Measurements from ENCODE around the gene TFCP2L1.

The TFCP2L1 gene

GRCh38 chr2:121210691-121211090, 74.3 kb downstream of the TFCP2L1 start:
- no peak overlapping the region for H3K27ac Mint-ChIP-seq
- no peaks in the 10 kb centered on the region for H3K4me1 Mint-ChIP-seq (ENCODE audit: low read depth in 2 of 2)
- no peak overlapping the region for H3K4me3 Mint-ChIP-seq
- peaks cover 8% of the 10 kb centered on the region for H3K36me3 Mint-ChIP-seq (ENCODE audit: insufficient read depth)
- H3K27me3 Mint-ChIP-seq: peaks cover 10 to 29% of the 10 kb centered on the region in 2 donors
- DNase-seq (no peak), ATAC-seq (replicated peaks) (no peak)
- no peaks in the 10 kb centered on the region for H3K9me3 Mint-ChIP-seq

- Mint-ChIP-seq H3K36me3 (ENCODE audit: insufficient read depth) (peaks cover 8% of the 10 kb centered on the region), H3K4me3 (no peak overlapping the region), H3K27ac (no peak overlapping the region), H3K9me3 (no peaks in the 10 kb centered on the region), H3K27me3 (peaks cover 6 to 21% of the 10 kb centered on the region in 2 donors), H3K4me1 (ENCODE audit: low read depth in 2 of 2) (no peaks in the 10 kb centered on the region)
- ATAC-seq (replicated peaks) (no peak), DNase-seq (no peak)
Measured at GRCh38 chr2:121209014-121209610, 75.9 kb downstream of the TFCP2L1 start.

- H3K36me3 Mint-ChIP-seq (ENCODE audit: insufficient read depth): peaks cover 8% of the 10 kb centered on the region
- ATAC-seq (replicated peaks): no peak
- no peak for DNase-seq
- no peaks in the 10 kb centered on the region for H3K4me1 Mint-ChIP-seq (ENCODE audit: low read depth in 2 of 2)
- no peak overlapping the region for H3K27ac Mint-ChIP-seq
- H3K4me3 Mint-ChIP-seq: no peak overlapping the region
- no peaks in the 10 kb centered on the region for H3K9me3 Mint-ChIP-seq
- peaks cover 5 to 10% of the 10 kb centered on the region in 2 donors for H3K27me3 Mint-ChIP-seq
Measured at GRCh38 chr2:121207494-121207893, 77.5 kb downstream of the TFCP2L1 start.

GRCh38 chr2:121205321-121205942, 79.6 kb downstream of the TFCP2L1 start:
- ATAC-seq (replicated peaks): no peak
- H3K36me3 Mint-ChIP-seq (ENCODE audit: insufficient read depth): peaks cover 8% of the 10 kb centered on the region
- H3K27me3 Mint-ChIP-seq: peaks cover under 1 to 5% of the 10 kb centered on the region in 2 donors
- H3K4me3 Mint-ChIP-seq: no peak overlapping the region
- H3K27ac Mint-ChIP-seq: no peak overlapping the region
- no peak for DNase-seq
- no peaks in the 10 kb centered on the region for H3K4me1 Mint-ChIP-seq (ENCODE audit: low read depth in 2 of 2)
- H3K9me3 Mint-ChIP-seq: no peaks in the 10 kb centered on the region

GRCh38 chr2:121203591-121204249, 81.3 kb downstream of the TFCP2L1 start:
- DNase-seq (no peak), ATAC-seq (replicated peaks) (no peak)
- no peaks in the 10 kb centered on the region for H3K4me1 Mint-ChIP-seq (ENCODE audit: low read depth in 2 of 2)
- H3K27ac Mint-ChIP-seq: no peak overlapping the region
- peaks cover 8% of the 10 kb centered on the region for H3K36me3 Mint-ChIP-seq (ENCODE audit: insufficient read depth)
- H3K9me3 Mint-ChIP-seq: no peaks in the 10 kb centered on the region
- H3K4me3 Mint-ChIP-seq: no peak overlapping the region
- H3K27me3 Mint-ChIP-seq: peaks cover 4 to 13% of the 10 kb centered on the region in 2 donors

- peaks cover 0 to 13% of the 10 kb centered on the region in 2 donors for H3K27me3 Mint-ChIP-seq
- H3K9me3 Mint-ChIP-seq: no peaks in the 10 kb centered on the region
- no peak overlapping the region for H3K4me3 Mint-ChIP-seq
- DNase-seq (no peak), ATAC-seq (replicated peaks) (no peak)
- H3K4me1 Mint-ChIP-seq (ENCODE audit: low read depth in 2 of 2): no peaks in the 10 kb centered on the region
- no peak overlapping the region for H3K27ac Mint-ChIP-seq
- H3K36me3 Mint-ChIP-seq (ENCODE audit: insufficient read depth): peaks cover 4% of the 10 kb centered on the region
Measured at GRCh38 chr2:121202541-121203310, 82.3 kb downstream of the TFCP2L1 start.

- H3K27me3 Mint-ChIP-seq: peaks cover 0 to 13% of the 10 kb centered on the region in 2 donors
- DNase-seq: no peak
- no peaks in the 10 kb centered on the region for H3K9me3 Mint-ChIP-seq
- H3K27ac Mint-ChIP-seq: no peak overlapping the region
- no peak overlapping the region for H3K4me3 Mint-ChIP-seq
- no peaks in the 10 kb centered on the region for H3K4me1 Mint-ChIP-seq (ENCODE audit: low read depth in 2 of 2)
- ATAC-seq (replicated peaks): no peak
- peaks cover 4% of the 10 kb centered on the region for H3K36me3 Mint-ChIP-seq (ENCODE audit: insufficient read depth)
Measured at GRCh38 chr2:121201796-121202195, 83.2 kb downstream of the TFCP2L1 start.

- no peak overlapping the region for H3K4me3 Mint-ChIP-seq
- H3K4me1 Mint-ChIP-seq (ENCODE audit: low read depth in 2 of 2): no peaks in the 10 kb centered on the region
- H3K27ac Mint-ChIP-seq: no peak overlapping the region
- peaks cover 4% of the 10 kb centered on the region for H3K36me3 Mint-ChIP-seq (ENCODE audit: insufficient read depth)
- ATAC-seq (replicated peaks) (no peak), DNase-seq (no peak)
- peaks cover 0 to 13% of the 10 kb centered on the region in 2 donors for H3K27me3 Mint-ChIP-seq
- H3K9me3 Mint-ChIP-seq: no peaks in the 10 kb centered on the region
Measured at GRCh38 chr2:121200419-121201315, 84.3 kb downstream of the TFCP2L1 start.

- H3K36me3 Mint-ChIP-seq (ENCODE audit: insufficient read depth): peaks cover 4% of the 10 kb centered on the region
- peaks cover 0 to 13% of the 10 kb centered on the region in 2 donors for H3K27me3 Mint-ChIP-seq
- no peak overlapping the region for H3K27ac Mint-ChIP-seq
- H3K4me1 Mint-ChIP-seq (ENCODE audit: low read depth in 2 of 2): no peaks in the 10 kb centered on the region
- DNase-seq (no peak), ATAC-seq (replicated peaks) (no peak)
- no peaks in the 10 kb centered on the region for H3K9me3 Mint-ChIP-seq
- H3K4me3 Mint-ChIP-seq: no peak overlapping the region
Measured at GRCh38 chr2:121200011-121200347, 85.0 kb downstream of the TFCP2L1 start.

GRCh38 chr2:121199281-121200010, 85.6 kb downstream of the TFCP2L1 start:
- Mint-ChIP-seq H3K4me1 (ENCODE audit: low read depth in 2 of 2) (no peaks in the 10 kb centered on the region), H3K36me3 (ENCODE audit: insufficient read depth) (peaks cover 4% of the 10 kb centered on the region), H3K27me3 (peaks cover 0 to 13% of the 10 kb centered on the region in 2 donors), H3K9me3 (no peaks in the 10 kb centered on the region), H3K4me3 (no peak overlapping the region), H3K27ac (no peak overlapping the region)
- DNase-seq (no peak), ATAC-seq (replicated peaks) (no peak)

GRCh38 chr2:121197369-121198091, 87.5 kb downstream of the TFCP2L1 start:
- no peak for ATAC-seq (replicated peaks)
- Mint-ChIP-seq H3K36me3 (ENCODE audit: insufficient read depth) (peaks cover 4% of the 10 kb centered on the region), H3K4me3 (no peak overlapping the region), H3K9me3 (no peaks in the 10 kb centered on the region), H3K27ac (peak overlapping the region in 1 of 2 donors; percentile 53), H3K4me1 (ENCODE audit: low read depth in 2 of 2) (no peaks in the 10 kb centered on the region), H3K27me3 (peaks cover 0 to 13% of the 10 kb centered on the region in 2 donors)
- DNase-seq: no peak

GRCh38 chr2:121196849-121197155, 88.2 kb downstream of the TFCP2L1 start:
- DNase-seq (no peak), ATAC-seq (replicated peaks) (no peak)
- H3K36me3 Mint-ChIP-seq (ENCODE audit: insufficient read depth): peaks cover 4% of the 10 kb centered on the region
- peaks cover 0 to 13% of the 10 kb centered on the region in 2 donors for H3K27me3 Mint-ChIP-seq
- no peak overlapping the region for H3K4me3 Mint-ChIP-seq
- no peaks in the 10 kb centered on the region for H3K4me1 Mint-ChIP-seq (ENCODE audit: low read depth in 2 of 2)
- H3K9me3 Mint-ChIP-seq: no peaks in the 10 kb centered on the region
- no peak overlapping the region for H3K27ac Mint-ChIP-seq

Data from effector memory CD8-positive, alpha-beta T cell (primary cell).